Measurements from ENCODE around the gene HDAC1. TPM values are rescaled to one million over a fixed set of nuclear protein-coding genes. Genes with fewer than 3 reads are reported as not detected.

Gene HDAC1
- polyA plus RNA-seq, 1 of the 3 experiments (the other 2 are of a cell fraction), result 172 TPM

DNA sequence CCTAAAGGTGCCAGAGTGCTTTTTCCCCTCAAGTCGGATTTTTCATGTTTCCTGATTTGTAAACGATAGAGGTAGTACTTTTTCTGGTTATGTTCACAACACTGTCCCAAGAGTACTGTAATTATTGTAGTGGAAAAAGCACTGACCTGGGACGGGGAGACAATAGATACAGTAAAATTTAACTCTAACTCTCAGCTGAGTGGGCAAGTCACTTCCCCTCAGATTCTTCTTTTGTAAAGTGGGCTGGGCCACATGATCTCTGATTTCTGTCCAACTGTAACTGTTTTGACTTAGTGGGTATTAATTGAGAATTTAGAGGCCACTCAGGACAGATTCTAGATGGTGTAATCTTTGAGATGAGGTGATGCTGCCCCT is 25.0 kb downstream of the HDAC1 start (continued):
- TF ChIP-seq FOSL2 (IDR thresholded peaks at IDR 0.05; ENCODE audit: borderline replicate concordance, low read depth) (no peak), MXI1 (IDR thresholded peaks at IDR 0.05; ENCODE audit: low read depth, low read length) (no peak), EP300 (IDR thresholded peaks at IDR 0.05; ENCODE audit: borderline replicate concordance in 1 of 2, low read depth in 1 of 2, low read length in 1 of 2) (no peak), RAD21 (IDR thresholded peaks at IDR 0.05; ENCODE audit: low read length) (no peak), FOXM1 (IDR thresholded peaks at IDR 0.05; ENCODE audit: low read depth) (no peak), POLR2AphosphoS5 (IDR thresholded peaks at IDR 0.05; ENCODE audit: low read depth, low read length) (no peak), ELF1 (IDR thresholded peaks at IDR 0.05) (no peak)

DNA sequence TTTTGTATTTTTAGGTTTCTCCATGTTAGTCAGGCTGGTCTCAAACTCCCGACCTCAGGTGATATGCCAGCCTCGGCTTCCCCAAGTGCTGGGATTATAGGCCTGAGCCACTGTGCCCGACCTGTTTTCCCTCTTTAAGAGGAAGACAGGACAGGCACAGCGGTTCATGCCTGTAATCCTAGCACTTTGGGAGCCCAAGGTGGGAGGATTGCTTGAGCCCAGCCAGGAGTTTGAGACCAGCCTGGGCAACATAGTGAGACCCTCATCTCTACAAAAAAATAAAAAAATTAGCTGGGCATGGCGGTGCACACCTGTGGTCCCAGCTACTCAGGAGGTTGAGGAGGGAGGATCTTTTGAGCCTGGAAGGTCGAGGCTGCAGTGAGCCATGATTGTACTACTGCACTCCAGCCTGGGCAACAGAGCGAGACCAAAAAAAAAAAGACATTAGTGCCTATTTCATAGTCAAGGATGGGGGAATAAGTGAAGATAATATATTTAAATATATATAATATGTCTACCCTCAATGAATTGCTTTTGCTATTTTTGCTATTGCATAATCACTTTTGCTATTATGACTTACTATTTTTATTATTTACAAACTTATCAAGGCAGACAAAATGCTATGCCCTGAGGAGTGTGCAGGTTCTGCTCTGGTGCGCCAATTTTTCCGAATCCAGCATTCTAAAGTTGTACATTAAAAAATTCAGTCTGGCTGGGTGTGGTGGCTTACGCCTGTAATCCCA is 26.4 kb downstream of the HDAC1 start:
- H3K9me2 ChIP-seq, result no peaks in the 10 kb centered on the region
- H3K9me3 ChIP-seq, result no peaks in the 10 kb centered on the region
- 97% methylated on average over 9 of the region's 10 CpGs for WGBS (ENCODE audit: low lambda C conversion rate)
- H3K27me3 ChIP-seq (ENCODE audit: insufficient read depth), result no peaks in the 10 kb centered on the region
- POLR2A ChIA-PET, result interaction anchor here (1.2 kb wide), 1 partner anchor 14 kb away, joined by 3 read pairs; no protein-coding TSS in a partner anchor
- H3K4me1 ChIP-seq (ENCODE audit: control insufficient read depth in 1 of 2, insufficient read depth in 2 of 2, low read depth in 1 of 2, low read length in 1 of 2), result 0 out of 4 replicates have a peak, but pooled peaks cover 0 to 6% of the 10 kb centered on the region in 2 experiments
- peaks cover 13% of the 10 kb centered on the region for H3F3A ChIP-seq (replicated peaks; ENCODE audit: insufficient read depth)
- H3K4me3 ChIP-seq (ENCODE audit: low read depth in 2 of 2, low read length in 1 of 2), result no peak overlapping the region
- DNase-seq, result no peak
- H3K79me2 ChIP-seq (ENCODE audit: insufficient read depth), result peaks cover 29% of the 10 kb centered on the region
- no peak overlapping the region for H3K4me2 ChIP-seq
- no peak overlapping the region for H3K27ac ChIP-seq (ENCODE audit: low read depth in 2 of 2, low read length in 1 of 2)
- H3K9ac ChIP-seq, result no peak overlapping the region
- H4K20me1 ChIP-seq (ENCODE audit: insufficient read depth), result 0 out of 2 replicates have a peak, but pooled peaks cover 1% of the 10 kb centered on the region
- peaks cover 9 to 17% of the 10 kb centered on the region in 2 experiments for H3K36me3 ChIP-seq (replicated peaks in 1 of 2; ENCODE audit: control insufficient read depth in 1 of 2, insufficient read depth in 2 of 2, low read length in 1 of 2)
- CTCF ChIA-PET, result interaction anchor here (1.0 to 2.5 kb wide), 3 partner anchors 16 to 103 kb away, joined by 3 to 8 read pairs (median 7); no protein-coding TSS in a partner anchor
- H2AFZ ChIP-seq (ENCODE audit: low read depth), result no peak overlapping the region
- TF ChIP-seq MXI1 (IDR thresholded peaks at IDR 0.05; ENCODE audit: low read depth, low read length) (no peak), FOXM1 (IDR thresholded peaks at IDR 0.05; ENCODE audit: low read depth) (no peak), TAF1 (IDR thresholded peaks at IDR 0.05; ENCODE audit: borderline replicate concordance, low read depth, low read length) (no peak), MEF2A (IDR thresholded peaks at IDR 0.05; ENCODE audit: borderline replicate concordance, low read depth) (no peak), YY1 (IDR thresholded peaks at IDR 0.05; ENCODE audit: low read depth) (no peak), POLR2AphosphoS5 (IDR thresholded peaks at IDR 0.05; ENCODE audit: low read depth, low read length) (no peak), CHD2 (IDR thresholded peaks at IDR 0.05; ENCODE audit: low read length, partially characterized antibody) (no peak), NFIC (IDR thresholded peaks at IDR 0.05; ENCODE audit: borderline replicate concordance) (no peak), RXRA (IDR thresholded peaks at IDR 0.05; ENCODE audit: borderline replicate concordance, low read depth) (no peak), FOXJ3 (CRISPR knock-in tag; IDR thresholded peaks at IDR 0.05) (no peak), TCF12 (IDR thresholded peaks at IDR 0.05) (no peak), EZH2phosphoT487 (IDR thresholded peaks at IDR 0.05; ENCODE audit: borderline replicate concordance, low read depth) (no peak)
- TF ChIP-seq, protein P1, sequence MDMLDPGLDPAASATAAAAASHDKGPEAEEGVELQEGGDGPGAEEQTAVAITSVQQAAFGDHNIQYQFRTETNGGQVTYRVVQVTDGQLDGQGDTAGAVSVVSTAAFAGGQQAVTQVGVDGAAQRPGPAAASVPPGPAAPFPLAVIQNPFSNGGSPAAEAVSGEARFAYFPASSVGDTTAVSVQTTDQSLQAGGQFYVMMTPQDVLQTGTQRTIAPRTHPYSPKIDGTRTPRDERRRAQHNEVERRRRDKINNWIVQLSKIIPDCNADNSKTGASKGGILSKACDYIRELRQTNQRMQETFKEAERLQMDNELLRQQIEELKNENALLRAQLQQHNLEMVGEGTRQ (IDR thresholded peaks at IDR 0.05; ENCODE audit: borderline replicate concordance, low read depth, low read length), result no peak
- TF ChIP-seq, protein P2, sequence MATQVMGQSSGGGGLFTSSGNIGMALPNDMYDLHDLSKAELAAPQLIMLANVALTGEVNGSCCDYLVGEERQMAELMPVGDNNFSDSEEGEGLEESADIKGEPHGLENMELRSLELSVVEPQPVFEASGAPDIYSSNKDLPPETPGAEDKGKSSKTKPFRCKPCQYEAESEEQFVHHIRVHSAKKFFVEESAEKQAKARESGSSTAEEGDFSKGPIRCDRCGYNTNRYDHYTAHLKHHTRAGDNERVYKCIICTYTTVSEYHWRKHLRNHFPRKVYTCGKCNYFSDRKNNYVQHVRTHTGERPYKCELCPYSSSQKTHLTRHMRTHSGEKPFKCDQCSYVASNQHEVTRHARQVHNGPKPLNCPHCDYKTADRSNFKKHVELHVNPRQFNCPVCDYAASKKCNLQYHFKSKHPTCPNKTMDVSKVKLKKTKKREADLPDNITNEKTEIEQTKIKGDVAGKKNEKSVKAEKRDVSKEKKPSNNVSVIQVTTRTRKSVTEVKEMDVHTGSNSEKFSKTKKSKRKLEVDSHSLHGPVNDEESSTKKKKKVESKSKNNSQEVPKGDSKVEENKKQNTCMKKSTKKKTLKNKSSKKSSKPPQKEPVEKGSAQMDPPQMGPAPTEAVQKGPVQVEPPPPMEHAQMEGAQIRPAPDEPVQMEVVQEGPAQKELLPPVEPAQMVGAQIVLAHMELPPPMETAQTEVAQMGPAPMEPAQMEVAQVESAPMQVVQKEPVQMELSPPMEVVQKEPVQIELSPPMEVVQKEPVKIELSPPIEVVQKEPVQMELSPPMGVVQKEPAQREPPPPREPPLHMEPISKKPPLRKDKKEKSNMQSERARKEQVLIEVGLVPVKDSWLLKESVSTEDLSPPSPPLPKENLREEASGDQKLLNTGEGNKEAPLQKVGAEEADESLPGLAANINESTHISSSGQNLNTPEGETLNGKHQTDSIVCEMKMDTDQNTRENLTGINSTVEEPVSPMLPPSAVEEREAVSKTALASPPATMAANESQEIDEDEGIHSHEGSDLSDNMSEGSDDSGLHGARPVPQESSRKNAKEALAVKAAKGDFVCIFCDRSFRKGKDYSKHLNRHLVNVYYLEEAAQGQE (IDR thresholded peaks at IDR 0.05; ENCODE audit: low read depth, low read length), result no peak
- TF ChIP-seq, protein P3, sequence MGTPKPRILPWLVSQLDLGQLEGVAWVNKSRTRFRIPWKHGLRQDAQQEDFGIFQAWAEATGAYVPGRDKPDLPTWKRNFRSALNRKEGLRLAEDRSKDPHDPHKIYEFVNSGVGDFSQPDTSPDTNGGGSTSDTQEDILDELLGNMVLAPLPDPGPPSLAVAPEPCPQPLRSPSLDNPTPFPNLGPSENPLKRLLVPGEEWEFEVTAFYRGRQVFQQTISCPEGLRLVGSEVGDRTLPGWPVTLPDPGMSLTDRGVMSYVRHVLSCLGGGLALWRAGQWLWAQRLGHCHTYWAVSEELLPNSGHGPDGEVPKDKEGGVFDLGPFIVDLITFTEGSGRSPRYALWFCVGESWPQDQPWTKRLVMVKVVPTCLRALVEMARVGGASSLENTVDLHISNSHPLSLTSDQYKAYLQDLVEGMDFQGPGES (IDR thresholded peaks at IDR 0.05; ENCODE audit: low read depth, low read length), result no peak
